ENCODE results near the gene NOXO1. TPM values are rescaled to one million over a fixed set of nuclear protein-coding genes. Genes with fewer than 3 reads are reported as not detected.
A peak's percentile ranks its signal among the peaks of the same experiment; 100 is the strongest.

NOXO1 gene
- total and polyA plus RNA-seq, 2 experiments from 2014 or later, result 2.0 to 2.6 TPM

DNA sequence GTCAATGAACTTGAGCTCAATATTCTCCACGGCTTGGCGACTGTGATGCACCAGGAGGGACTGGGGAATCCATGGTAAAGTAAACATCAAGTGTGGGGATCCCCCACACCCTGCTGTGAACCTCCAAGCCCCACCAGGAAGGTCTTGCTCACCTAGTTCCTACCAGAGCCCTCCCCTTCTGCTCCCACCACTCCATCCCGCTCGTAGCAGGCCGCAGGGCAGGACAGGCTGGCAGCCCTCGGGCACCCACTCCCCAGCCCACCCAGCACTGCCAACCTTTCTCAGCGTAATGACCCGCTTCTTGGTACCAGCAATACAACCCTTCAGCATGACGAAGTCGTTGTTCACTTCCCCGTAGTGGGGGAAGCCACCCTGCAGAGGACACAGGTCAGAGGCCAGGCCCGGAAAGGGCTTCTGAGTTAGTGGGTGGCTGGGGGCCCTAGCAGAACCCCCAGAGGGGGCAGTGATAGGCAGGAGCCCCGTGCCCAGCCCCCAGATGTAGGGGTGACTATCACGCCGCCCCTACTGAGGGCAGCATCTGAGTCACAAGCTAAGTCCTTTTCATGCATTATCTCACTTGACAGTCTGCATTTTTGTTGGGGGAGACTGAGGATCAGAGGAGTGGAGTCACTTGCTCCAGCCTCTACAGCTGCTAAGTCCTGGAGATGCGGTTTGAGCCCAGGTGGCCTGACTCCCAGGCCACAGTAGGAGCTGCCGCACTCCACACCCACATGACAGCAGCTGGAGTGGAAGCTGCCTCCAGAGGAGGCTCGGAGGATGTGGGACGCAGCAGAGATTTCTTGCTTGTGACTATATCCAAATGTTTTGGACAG lies 35.5 kb downstream of the NOXO1 start (continued):
- TF ChIP-seq, protein P1, sequence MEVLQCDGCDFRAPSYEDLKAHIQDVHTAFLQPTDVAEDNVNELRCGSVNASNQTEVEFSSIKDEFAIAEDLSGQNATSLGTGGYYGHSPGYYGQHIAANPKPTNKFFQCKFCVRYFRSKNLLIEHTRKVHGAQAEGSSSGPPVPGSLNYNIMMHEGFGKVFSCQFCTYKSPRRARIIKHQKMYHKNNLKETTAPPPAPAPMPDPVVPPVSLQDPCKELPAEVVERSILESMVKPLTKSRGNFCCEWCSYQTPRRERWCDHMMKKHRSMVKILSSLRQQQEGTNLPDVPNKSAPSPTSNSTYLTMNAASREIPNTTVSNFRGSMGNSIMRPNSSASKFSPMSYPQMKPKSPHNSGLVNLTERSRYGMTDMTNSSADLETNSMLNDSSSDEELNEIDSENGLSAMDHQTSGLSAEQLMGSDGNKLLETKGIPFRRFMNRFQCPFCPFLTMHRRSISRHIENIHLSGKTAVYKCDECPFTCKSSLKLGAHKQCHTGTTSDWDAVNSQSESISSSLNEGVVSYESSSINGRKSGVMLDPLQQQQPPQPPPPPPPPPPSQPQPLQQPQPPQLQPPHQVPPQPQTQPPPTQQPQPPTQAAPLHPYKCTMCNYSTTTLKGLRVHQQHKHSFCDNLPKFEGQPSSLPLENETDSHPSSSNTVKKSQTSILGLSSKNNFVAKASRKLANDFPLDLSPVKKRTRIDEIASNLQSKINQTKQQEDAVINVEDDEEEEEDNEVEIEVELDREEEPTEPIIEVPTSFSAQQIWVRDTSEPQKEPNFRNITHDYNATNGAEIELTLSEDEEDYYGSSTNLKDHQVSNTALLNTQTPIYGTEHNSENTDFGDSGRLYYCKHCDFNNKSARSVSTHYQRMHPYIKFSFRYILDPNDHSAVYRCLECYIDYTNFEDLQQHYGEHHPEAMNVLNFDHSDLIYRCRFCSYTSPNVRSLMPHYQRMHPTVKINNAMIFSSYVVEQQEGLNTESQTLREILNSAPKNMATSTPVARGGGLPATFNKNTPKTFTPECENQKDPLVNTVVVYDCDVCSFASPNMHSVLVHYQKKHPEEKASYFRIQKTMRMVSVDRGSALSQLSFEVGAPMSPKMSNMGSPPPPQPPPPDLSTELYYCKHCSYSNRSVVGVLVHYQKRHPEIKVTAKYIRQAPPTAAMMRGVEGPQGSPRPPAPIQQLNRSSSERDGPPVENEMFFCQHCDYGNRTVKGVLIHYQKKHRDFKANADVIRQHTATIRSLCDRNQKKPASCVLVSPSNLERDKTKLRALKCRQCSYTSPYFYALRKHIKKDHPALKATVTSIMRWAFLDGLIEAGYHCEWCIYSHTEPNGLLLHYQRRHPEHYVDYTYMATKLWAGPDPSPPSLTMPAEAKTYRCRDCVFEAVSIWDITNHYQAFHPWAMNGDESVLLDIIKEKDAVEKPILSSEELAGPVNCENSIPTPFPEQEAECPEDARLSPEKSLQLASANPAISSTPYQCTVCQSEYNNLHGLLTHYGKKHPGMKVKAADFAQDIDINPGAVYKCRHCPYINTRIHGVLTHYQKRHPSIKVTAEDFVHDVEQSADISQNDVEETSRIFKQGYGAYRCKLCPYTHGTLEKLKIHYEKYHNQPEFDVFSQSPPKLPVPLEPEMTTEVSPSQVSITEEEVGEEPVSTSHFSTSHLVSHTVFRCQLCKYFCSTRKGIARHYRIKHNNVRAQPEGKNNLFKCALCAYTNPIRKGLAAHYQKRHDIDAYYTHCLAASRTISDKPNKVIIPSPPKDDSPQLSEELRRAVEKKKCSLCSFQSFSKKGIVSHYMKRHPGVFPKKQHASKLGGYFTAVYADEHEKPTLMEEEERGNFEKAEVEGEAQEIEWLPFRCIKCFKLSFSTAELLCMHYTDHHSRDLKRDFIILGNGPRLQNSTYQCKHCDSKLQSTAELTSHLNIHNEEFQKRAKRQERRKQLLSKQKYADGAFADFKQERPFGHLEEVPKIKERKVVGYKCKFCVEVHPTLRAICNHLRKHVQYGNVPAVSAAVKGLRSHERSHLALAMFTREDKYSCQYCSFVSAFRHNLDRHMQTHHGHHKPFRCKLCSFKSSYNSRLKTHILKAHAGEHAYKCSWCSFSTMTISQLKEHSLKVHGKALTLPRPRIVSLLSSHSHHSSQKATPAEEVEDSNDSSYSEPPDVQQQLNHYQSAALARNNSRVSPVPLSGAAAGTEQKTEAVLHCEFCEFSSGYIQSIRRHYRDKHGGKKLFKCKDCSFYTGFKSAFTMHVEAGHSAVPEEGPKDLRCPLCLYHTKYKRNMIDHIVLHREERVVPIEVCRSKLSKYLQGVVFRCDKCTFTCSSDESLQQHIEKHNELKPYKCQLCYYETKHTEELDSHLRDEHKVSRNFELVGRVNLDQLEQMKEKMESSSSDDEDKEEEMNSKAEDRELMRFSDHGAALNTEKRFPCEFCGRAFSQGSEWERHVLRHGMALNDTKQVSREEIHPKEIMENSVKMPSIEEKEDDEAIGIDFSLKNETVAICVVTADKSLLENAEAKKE (CRISPR knock-in tag; IDR thresholded peaks at IDR 0.05), result no peak
- no peak for TF ChIP-seq ZNF331 (CRISPR knock-in tag; IDR thresholded peaks at IDR 0.05; ENCODE audit: low read depth)
- TF ChIP-seq JUNB (IDR thresholded peaks at IDR 0.05; ENCODE audit: unreplicated experiment), result no peak
- TF ChIP-seq CREB1 (CRISPR knock-in tag; IDR thresholded peaks at IDR 0.05; ENCODE audit: low read depth), result no peak
- no peak for TF ChIP-seq STAT1 (IDR thresholded peaks at IDR 0.05; ENCODE audit: unreplicated experiment)
- no peak for TF ChIP-seq POLR2AphosphoS5 (IDR thresholded peaks at IDR 0.05; ENCODE audit: low read depth)
- no peak for TF ChIP-seq NANOG (IDR thresholded peaks at IDR 0.05; ENCODE audit: borderline replicate concordance)

DNA sequence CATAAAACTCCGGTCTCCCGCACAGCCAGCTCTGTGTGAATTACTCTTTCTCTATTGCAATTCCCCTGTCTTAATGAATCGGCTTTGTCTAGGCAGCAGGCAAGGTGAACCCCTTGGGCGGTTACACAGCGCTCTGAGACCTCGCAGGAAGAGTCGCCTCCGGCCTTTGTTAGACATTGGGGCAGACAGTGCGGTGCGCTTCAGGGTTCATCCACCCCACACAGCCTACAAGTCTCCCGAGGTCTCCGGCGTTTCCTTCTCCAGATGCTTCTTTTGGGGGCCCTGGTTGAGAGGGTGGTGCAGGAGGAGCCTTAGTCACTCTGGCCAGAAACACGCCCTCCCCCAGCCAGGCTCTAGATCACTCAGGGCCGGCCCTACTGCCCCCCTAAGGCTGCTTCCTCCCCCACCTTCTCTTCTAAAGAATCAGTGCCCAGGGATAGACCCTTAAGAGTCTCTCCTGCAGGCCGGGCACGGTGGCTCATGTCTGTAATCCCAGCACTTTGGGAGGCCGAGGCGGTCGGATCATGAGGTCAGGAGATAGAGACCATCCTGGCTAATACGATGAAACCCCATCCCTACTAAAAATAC lies 36.6 kb downstream of the NOXO1 start:
- Mint-ChIP-seq H3K27me3 (ENCODE audit: insufficient read depth, low read depth, poor library complexity) (peaks cover 14% of the 10 kb centered on the region), H3K4me1 (peaks cover 20% of the 10 kb centered on the region), H3K36me3 (ENCODE audit: low read depth) (no peaks in the 10 kb centered on the region; the same call in 2 of the 3 replicates), H3K9me3 (no peaks in the 10 kb centered on the region), H3K4me3 (peak overlapping the region; percentile 85), H3K27ac (peak overlapping the region; percentile 80; the same call in 1 of the 2 replicates)
- Histone ChIP-seq H2AFZ (no peak overlapping the region), H3K27ac (ENCODE audit: low read depth) (no peak overlapping the region), H3K79me2 (replicated peaks; ENCODE audit: insufficient read depth) (no peaks in the 10 kb centered on the region), H3K4me1 (ENCODE audit: insufficient read depth) (peaks cover 15% of the 10 kb centered on the region; the same call in 1 of the 2 replicates), H3K36me3 (ENCODE audit: insufficient read depth) (no peaks in the 10 kb centered on the region), H3F3A (replicated peaks; ENCODE audit: low read depth) (0 out of 2 replicates have a peak, but pooled peaks cover 10% of the 10 kb centered on the region), H3K4me3 (no peak overlapping the region), H3K4me2 (no peak overlapping the region), H4K20me1 (replicated peaks; ENCODE audit: insufficient read depth) (no peaks in the 10 kb centered on the region; the same call in 1 of the 2 replicates), H3K9me2 (ENCODE audit: insufficient read depth) (no peaks in the 10 kb centered on the region), H3K27me3 (ENCODE audit: insufficient read depth) (no peaks in the 10 kb centered on the region)
- no peak for DNase-seq (ENCODE audit: low spot score)
- no peak for ATAC-seq
- TF ChIP-seq, protein P1 (CRISPR knock-in tag; IDR thresholded peaks at IDR 0.05), result no peak

Data from GM23338 (cell line).